Measurements from ENCODE around the gene TPO.

GRCh38 chr2:1405967-1406366 lies 7.3 kb upstream of the TPO start:
- TF ChIP-seq CTCF (conservative IDR thresholded peaks at IDR 0.05), result no peak
- TF ChIP-seq EZH2 (IDR thresholded peaks at IDR 0.05; ENCODE audit: low read depth), result no peak
